ENCODE measurements around the gene NRCAM. TPM values are rescaled to one million over a fixed set of nuclear protein-coding genes. Genes with fewer than 3 reads are reported as not detected.

Gene NRCAM
- total and polyA plus RNA-seq, 12 donors = 71.6 to 222 (median 148) TPM

GRCh38 chr7:108358553-108358952, 97.7 kb downstream of the NRCAM start:
- intact Hi-C loops (cut with DNase I) = no loop called here
- peak in 1 of 7 donors; percentile 64 for DNase-seq
- H3K36me3 ChIP-seq (replicated peaks in 1 of 2) = no peaks in the 10 kb centered on the region
- WGBS, 4 donors = 51 to 65% (median 56%) methylated on average over 2 to 4 of the region's 4 CpGs
- H3K4me1 ChIP-seq (replicated peaks in 1 of 2) = no peaks in the 10 kb centered on the region
- H3K27me3 ChIP-seq = no peaks in the 10 kb centered on the region
- H3K4me3 ChIP-seq = no peak overlapping the region
- TF ChIP-seq POLR2A (IDR thresholded peaks at IDR 0.05) = no peak
- TF ChIP-seq, protein P1, sequence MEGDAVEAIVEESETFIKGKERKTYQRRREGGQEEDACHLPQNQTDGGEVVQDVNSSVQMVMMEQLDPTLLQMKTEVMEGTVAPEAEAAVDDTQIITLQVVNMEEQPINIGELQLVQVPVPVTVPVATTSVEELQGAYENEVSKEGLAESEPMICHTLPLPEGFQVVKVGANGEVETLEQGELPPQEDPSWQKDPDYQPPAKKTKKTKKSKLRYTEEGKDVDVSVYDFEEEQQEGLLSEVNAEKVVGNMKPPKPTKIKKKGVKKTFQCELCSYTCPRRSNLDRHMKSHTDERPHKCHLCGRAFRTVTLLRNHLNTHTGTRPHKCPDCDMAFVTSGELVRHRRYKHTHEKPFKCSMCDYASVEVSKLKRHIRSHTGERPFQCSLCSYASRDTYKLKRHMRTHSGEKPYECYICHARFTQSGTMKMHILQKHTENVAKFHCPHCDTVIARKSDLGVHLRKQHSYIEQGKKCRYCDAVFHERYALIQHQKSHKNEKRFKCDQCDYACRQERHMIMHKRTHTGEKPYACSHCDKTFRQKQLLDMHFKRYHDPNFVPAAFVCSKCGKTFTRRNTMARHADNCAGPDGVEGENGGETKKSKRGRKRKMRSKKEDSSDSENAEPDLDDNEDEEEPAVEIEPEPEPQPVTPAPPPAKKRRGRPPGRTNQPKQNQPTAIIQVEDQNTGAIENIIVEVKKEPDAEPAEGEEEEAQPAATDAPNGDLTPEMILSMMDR (IDR thresholded peaks at IDR 0.05) = no peak
- no peak overlapping the region for H3K27ac ChIP-seq
- H3K9me3 ChIP-seq (replicated peaks in 1 of 3) = no peaks in the 10 kb centered on the region

- Histone ChIP-seq H3K9me3 (replicated peaks in 1 of 3) (no peaks in the 10 kb centered on the region), H3K36me3 (replicated peaks in 1 of 2) (no peaks in the 10 kb centered on the region), H3K27ac (no peak overlapping the region), H3K4me1 (replicated peaks in 1 of 2) (peaks cover 3 to 10% of the 10 kb centered on the region in 2 donors), H3K4me3 (no peak overlapping the region), H3K27me3 (no peaks in the 10 kb centered on the region)
- TF ChIP-seq POLR2A (IDR thresholded peaks at IDR 0.05) = no peak
- TF ChIP-seq, protein P1 (IDR thresholded peaks at IDR 0.05) = no peak
- no peak for DNase-seq
- intact Hi-C loops (cut with DNase I) = no loop called here
Observed at GRCh38 chr7:108351729-108352131, 104.5 kb downstream of the NRCAM start.

GRCh38 chr7:108348913-108349312, 107.3 kb downstream of the NRCAM start:
- Histone ChIP-seq H3K36me3 (replicated peaks in 1 of 2) (no peaks in the 10 kb centered on the region), H3K27me3 (no peaks in the 10 kb centered on the region), H3K9me3 (replicated peaks in 1 of 3) (no peaks in the 10 kb centered on the region), H3K4me1 (replicated peaks in 1 of 2) (peaks cover 3 to 10% of the 10 kb centered on the region in 2 donors), H3K27ac (peak overlapping the region in 2 of 5 donors; percentile 3 to 5), H3K4me3 (no peak overlapping the region)
- no peak for TF ChIP-seq POLR2A (IDR thresholded peaks at IDR 0.05)
- TF ChIP-seq, protein P1 (IDR thresholded peaks at IDR 0.05) = no peak
- DNase-seq = peak in 2 of 7 donors; percentile 25 to 45
- 41 to 70% (median 57%) methylated on average over 3 of the region's 3 CpGs for WGBS, 4 donors
- intact Hi-C loops (cut with DNase I) = no loop called here

DNA sequence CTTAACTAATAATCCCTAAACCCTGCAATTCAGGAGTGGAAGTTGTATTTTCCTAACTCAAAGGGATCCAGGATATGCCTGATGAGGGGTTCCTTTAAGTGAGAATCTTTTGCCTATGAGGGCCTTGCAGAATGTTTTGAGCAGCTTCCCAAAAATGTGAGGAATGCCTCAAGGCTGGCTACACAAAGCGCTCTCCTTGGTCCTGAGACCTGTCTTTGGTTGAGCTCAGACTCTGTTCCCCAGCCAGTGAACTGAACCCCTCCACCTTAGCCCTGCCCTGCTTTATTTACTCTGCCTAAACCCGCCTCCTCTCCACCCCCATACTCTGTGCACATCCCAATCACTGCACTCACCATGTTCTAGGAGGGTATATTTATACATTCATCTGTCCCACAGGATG, 108.6 kb downstream of the NRCAM start:
- WGBS, 4 donors = 29 to 67% (median 39%) methylated on average over 2 of the region's 2 CpGs
- Histone ChIP-seq H3K27me3 (no peaks in the 10 kb centered on the region), H3K27ac (no peak overlapping the region), H3K4me1 (replicated peaks in 1 of 2) (peaks cover 3 to 10% of the 10 kb centered on the region in 2 donors), H3K9me3 (replicated peaks in 1 of 3) (no peaks in the 10 kb centered on the region), H3K4me3 (no peak overlapping the region), H3K36me3 (replicated peaks in 1 of 2) (no peaks in the 10 kb centered on the region)
- TF ChIP-seq, protein P1 (IDR thresholded peaks at IDR 0.05) = no peak
- no peak for TF ChIP-seq POLR2A (IDR thresholded peaks at IDR 0.05)
- intact Hi-C loops (cut with DNase I) = no loop called here
- DNase-seq = peak; percentile 27 to 68 (median 55)

Data from adrenal gland (tissue), 12 donors.